Body of pancreas (tissue), 4 donors: ENCODE measurements around the gene IFNGR1. TPM values are rescaled to one million over a fixed set of nuclear protein-coding genes. Genes with fewer than 3 reads are reported as not detected.

Experiments used
- ATAC-seq: fragments of 150-250 bp; one replicate; pipeline ENCODE4 v1.9.1; 2016
- DNase-seq, 4 donors: peaks; one replicate each; pipeline ENCODE4 v3.0.0-alpha.2; 2019
- H3K27ac ChIP-seq, 4 donors: fragments of 200-600 bp; sonication (generic); 1 replicate in 3 of 4; 2 replicates in 1 of 4; pipeline versions ENCODE4 v1.5.1 to v1.6.1; 2016 to 2019; ENCODE audit warnings: mild to moderate bottlenecking in 1 of 4, mixed read lengths in 1 of 4, moderate library complexity in 1 of 4
- H3K27me3 ChIP-seq, 2 donors: fragments of 200-600 bp; sonication (generic); one replicate each; pipeline ENCODE4 v1.6.0; 2016; ENCODE audit warnings: mild to moderate bottlenecking in 1 of 2
- H3K36me3 ChIP-seq, 2 donors: fragments of 200-600 bp; sonication (generic); replicated peaks in 1 of 2; 2 replicates each; pipeline ENCODE4 v1.5.1; 2016; ENCODE audit warnings: low read depth in 2 of 2; ENCODE audit not compliant: insufficient read depth in 1 of 2
- H3K4me1 ChIP-seq: fragments of 200-600 bp; sonication (generic); one replicate; pipeline ENCODE4 v1.6.0; 2016
- H3K4me3 ChIP-seq, 2 donors: fragments of 200-600 bp; sonication (generic); 1 replicate in 1 of 2; 2 replicates in 1 of 2; pipeline ENCODE4 v1.5.1; 2016 to 2019
- H3K9me3 ChIP-seq, 3 donors: fragments of 200-600 bp; sonication (generic); 1 replicate in 2 of 3; 2 replicates in 1 of 3; pipeline ENCODE4 v1.5.1; 2016
- POLR2A ChIP-seq, 3 donors: fragments of 450-650 bp; IDR thresholded peaks; one replicate each; pipeline ENCODE4 v1.6.1; 2016; ENCODE audit warnings: antibody characterized with exemption in 3 of 3, mild to moderate bottlenecking in 2 of 3
- WGBS, 2 donors: methylation state at CpG; one replicate each; pipeline ENCODE4 v1.1.5; 2017; 5-methylcytosine and 5-hydroxymethylcytosine counted together
- intact Hi-C: fragments of 100-400 bp; cut with DNase I; formaldehyde crosslinking; loops from one replicate; pipeline ENCODE4 v1.15.1; 2023
- total RNA-seq, 2 donors: library from RNA; depleted of rRNA; stranded (reverse); fragments of >200 nt; gene quantifications; one replicate each; pipeline ENCODE4 v1.1.0, GENCODE V29; 2016
- TF ChIP-seq, protein P1 (sequence below), 7 experiments: fragments of 450-650 bp in 4 of 7; fragments of 200-600 bp in 3 of 7; sonication (generic) in 3 of 7; IDR thresholded peaks; one replicate each; pipeline ENCODE4 v1.5.1; 2016 to 2019; ENCODE audit warnings: antibody characterized with exemption in 7 of 7

Gene IFNGR1
- total RNA-seq, 2 donors from 2014 or later, result 12.9 to 36.6 TPM

GRCh38 chr6:137231895-137232294 is 12.7 kb upstream of the IFNGR1 start:
- Histone ChIP-seq H3K9me3 (no peaks in the 10 kb centered on the region), H3K4me3 (no peak overlapping the region), H3K4me1 (no peaks in the 10 kb centered on the region), H3K27ac (no peak overlapping the region), H3K36me3 (no peaks in the 10 kb centered on the region), H3K27me3 (no peaks in the 10 kb centered on the region)
- ATAC-seq (no peak), DNase-seq (no peak)
- intact Hi-C loops, result no loop called here
- WGBS, 2 donors, result 64 to 70% methylated on average over 4 of the region's 4 CpGs
- TF ChIP-seq, protein P1, sequence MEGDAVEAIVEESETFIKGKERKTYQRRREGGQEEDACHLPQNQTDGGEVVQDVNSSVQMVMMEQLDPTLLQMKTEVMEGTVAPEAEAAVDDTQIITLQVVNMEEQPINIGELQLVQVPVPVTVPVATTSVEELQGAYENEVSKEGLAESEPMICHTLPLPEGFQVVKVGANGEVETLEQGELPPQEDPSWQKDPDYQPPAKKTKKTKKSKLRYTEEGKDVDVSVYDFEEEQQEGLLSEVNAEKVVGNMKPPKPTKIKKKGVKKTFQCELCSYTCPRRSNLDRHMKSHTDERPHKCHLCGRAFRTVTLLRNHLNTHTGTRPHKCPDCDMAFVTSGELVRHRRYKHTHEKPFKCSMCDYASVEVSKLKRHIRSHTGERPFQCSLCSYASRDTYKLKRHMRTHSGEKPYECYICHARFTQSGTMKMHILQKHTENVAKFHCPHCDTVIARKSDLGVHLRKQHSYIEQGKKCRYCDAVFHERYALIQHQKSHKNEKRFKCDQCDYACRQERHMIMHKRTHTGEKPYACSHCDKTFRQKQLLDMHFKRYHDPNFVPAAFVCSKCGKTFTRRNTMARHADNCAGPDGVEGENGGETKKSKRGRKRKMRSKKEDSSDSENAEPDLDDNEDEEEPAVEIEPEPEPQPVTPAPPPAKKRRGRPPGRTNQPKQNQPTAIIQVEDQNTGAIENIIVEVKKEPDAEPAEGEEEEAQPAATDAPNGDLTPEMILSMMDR (IDR thresholded peaks at IDR 0.05), result no peak
- no peak for TF ChIP-seq POLR2A (IDR thresholded peaks at IDR 0.05)

GRCh38 chr6:137230956-137231555 is 11.9 kb upstream of the IFNGR1 start:
- TF ChIP-seq POLR2A (IDR thresholded peaks at IDR 0.05), result no peak
- TF ChIP-seq, protein P1 (IDR thresholded peaks at IDR 0.05), result no peak
- intact Hi-C loops, result no loop called here
- no peaks in the 10 kb centered on the region for H3K9me3 ChIP-seq
- WGBS, 2 donors, result 79 to 85% methylated on average over 7 of the region's 7 CpGs
- peak overlapping the region in 1 of 4 donors; percentile 35 for H3K27ac ChIP-seq
- no peaks in the 10 kb centered on the region for H3K36me3 ChIP-seq
- ATAC-seq (no peak), DNase-seq (no peak)
- no peaks in the 10 kb centered on the region for H3K4me1 ChIP-seq
- no peak overlapping the region for H3K4me3 ChIP-seq
- no peaks in the 10 kb centered on the region for H3K27me3 ChIP-seq

- Histone ChIP-seq H3K4me3 (no peak overlapping the region), H3K27me3 (no peaks in the 10 kb centered on the region), H3K27ac (peak overlapping the region in 1 of 4 donors; percentile 35), H3K36me3 (no peaks in the 10 kb centered on the region), H3K9me3 (no peaks in the 10 kb centered on the region), H3K4me1 (no peaks in the 10 kb centered on the region)
- 67 to 83% methylated on average over 5 of the region's 5 CpGs for WGBS, 2 donors
- intact Hi-C loops, result no loop called here
- ATAC-seq, result no peak
- DNase-seq, result peak in 1 of 4 donors; percentile 54
- no peak for TF ChIP-seq POLR2A (IDR thresholded peaks at IDR 0.05)
- TF ChIP-seq, protein P1 (IDR thresholded peaks at IDR 0.05), result no peak
These were observed 11.4 kb upstream of the IFNGR1 start for GRCh38 chr6:137230547-137230946.

- H3K4me1 ChIP-seq, result no peaks in the 10 kb centered on the region
- intact Hi-C loops, result no loop called here
- H3K9me3 ChIP-seq, result no peaks in the 10 kb centered on the region
- 79 to 85% methylated on average over 3 of the region's 3 CpGs for WGBS, 2 donors
- no peaks in the 10 kb centered on the region for H3K36me3 ChIP-seq
- DNase-seq (no peak), ATAC-seq (no peak)
- H3K4me3 ChIP-seq, result no peak overlapping the region
- no peak for TF ChIP-seq POLR2A (IDR thresholded peaks at IDR 0.05)
- TF ChIP-seq, protein P1 (IDR thresholded peaks at IDR 0.05), result no peak
- no peak overlapping the region for H3K27ac ChIP-seq
- H3K27me3 ChIP-seq, result no peaks in the 10 kb centered on the region
These were observed 10.0 kb upstream of the IFNGR1 start for GRCh38 chr6:137229075-137229759.
